ENCODE data around the gene PALM.

DNA sequence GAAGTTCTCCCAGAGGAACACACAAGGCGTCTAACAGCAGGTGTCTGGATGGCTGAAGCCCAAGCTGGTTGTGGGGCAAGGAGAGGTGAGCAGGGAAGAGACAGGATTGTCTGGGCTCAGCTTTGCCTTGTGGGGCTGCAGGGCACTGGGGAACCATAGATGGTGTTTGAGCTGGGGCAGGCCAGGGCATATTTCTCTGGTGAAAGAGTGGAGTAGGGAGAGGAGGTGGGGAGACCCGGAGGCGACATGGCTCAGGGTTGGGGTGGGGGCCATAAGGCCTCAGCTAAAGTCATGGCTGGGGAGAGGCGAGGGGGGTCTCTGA is 5.4 kb upstream of the PALM start:
- TF ChIP-seq, protein P1, sequence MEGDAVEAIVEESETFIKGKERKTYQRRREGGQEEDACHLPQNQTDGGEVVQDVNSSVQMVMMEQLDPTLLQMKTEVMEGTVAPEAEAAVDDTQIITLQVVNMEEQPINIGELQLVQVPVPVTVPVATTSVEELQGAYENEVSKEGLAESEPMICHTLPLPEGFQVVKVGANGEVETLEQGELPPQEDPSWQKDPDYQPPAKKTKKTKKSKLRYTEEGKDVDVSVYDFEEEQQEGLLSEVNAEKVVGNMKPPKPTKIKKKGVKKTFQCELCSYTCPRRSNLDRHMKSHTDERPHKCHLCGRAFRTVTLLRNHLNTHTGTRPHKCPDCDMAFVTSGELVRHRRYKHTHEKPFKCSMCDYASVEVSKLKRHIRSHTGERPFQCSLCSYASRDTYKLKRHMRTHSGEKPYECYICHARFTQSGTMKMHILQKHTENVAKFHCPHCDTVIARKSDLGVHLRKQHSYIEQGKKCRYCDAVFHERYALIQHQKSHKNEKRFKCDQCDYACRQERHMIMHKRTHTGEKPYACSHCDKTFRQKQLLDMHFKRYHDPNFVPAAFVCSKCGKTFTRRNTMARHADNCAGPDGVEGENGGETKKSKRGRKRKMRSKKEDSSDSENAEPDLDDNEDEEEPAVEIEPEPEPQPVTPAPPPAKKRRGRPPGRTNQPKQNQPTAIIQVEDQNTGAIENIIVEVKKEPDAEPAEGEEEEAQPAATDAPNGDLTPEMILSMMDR (IDR thresholded peaks at IDR 0.05): no peak
- TF ChIP-seq, protein P2, sequence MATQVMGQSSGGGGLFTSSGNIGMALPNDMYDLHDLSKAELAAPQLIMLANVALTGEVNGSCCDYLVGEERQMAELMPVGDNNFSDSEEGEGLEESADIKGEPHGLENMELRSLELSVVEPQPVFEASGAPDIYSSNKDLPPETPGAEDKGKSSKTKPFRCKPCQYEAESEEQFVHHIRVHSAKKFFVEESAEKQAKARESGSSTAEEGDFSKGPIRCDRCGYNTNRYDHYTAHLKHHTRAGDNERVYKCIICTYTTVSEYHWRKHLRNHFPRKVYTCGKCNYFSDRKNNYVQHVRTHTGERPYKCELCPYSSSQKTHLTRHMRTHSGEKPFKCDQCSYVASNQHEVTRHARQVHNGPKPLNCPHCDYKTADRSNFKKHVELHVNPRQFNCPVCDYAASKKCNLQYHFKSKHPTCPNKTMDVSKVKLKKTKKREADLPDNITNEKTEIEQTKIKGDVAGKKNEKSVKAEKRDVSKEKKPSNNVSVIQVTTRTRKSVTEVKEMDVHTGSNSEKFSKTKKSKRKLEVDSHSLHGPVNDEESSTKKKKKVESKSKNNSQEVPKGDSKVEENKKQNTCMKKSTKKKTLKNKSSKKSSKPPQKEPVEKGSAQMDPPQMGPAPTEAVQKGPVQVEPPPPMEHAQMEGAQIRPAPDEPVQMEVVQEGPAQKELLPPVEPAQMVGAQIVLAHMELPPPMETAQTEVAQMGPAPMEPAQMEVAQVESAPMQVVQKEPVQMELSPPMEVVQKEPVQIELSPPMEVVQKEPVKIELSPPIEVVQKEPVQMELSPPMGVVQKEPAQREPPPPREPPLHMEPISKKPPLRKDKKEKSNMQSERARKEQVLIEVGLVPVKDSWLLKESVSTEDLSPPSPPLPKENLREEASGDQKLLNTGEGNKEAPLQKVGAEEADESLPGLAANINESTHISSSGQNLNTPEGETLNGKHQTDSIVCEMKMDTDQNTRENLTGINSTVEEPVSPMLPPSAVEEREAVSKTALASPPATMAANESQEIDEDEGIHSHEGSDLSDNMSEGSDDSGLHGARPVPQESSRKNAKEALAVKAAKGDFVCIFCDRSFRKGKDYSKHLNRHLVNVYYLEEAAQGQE (IDR thresholded peaks at IDR 0.05; ENCODE audit: insufficient read depth in 1 of 2, low read depth in 2 of 2, low read length in 1 of 2): no peak
- TF ChIP-seq POLR2AphosphoS5 (IDR thresholded peaks at IDR 0.05; ENCODE audit: low read depth, low read length) (no peak), SIN3A (IDR thresholded peaks at IDR 0.05; ENCODE audit: borderline replicate concordance, insufficient read depth, low read depth, low read length) (no peak), TCF7L2 (IDR thresholded peaks at IDR 0.05; ENCODE audit: low read depth, low read length) (no peak)
